ENCODE results near the gene PIK3CG. TPM values are rescaled to one million over a fixed set of nuclear protein-coding genes. Genes with fewer than 3 reads are reported as not detected.
"Not testable (repeated sequence)": the region's sequence is repeated elsewhere in the genome, so short reads cannot be mapped to it uniquely, and the experiment has no call there.

Gene PIK3CG
- total RNA-seq, 1 donor from 2014 or later, result 0.82 TPM

- H3K4me2 ChIP-seq (ENCODE audit: low read length), result no peak overlapping the region
- H3K4me3 ChIP-seq (ENCODE audit: insufficient read depth, low read depth, low read length), result no peak overlapping the region
- DNase-seq (ENCODE audit: low read depth), result no peak
- Mint-ChIP-seq H3K27ac (ENCODE audit: unreplicated experiment) (no peak overlapping the region), H3K36me3 (ENCODE audit: low read depth, unreplicated experiment) (peaks cover 2% of the 10 kb centered on the region), H3K4me1 (ENCODE audit: low read depth, unreplicated experiment) (no peaks in the 10 kb centered on the region), H3K27me3 (ENCODE audit: low read depth, unreplicated experiment) (no peaks in the 10 kb centered on the region), H3K9me3 (ENCODE audit: unreplicated experiment) (peaks cover 2% of the 10 kb centered on the region), H3K4me3 (ENCODE audit: unreplicated experiment) (no peak overlapping the region)
- H3K36me3 ChIP-seq (ENCODE audit: insufficient read depth, low read length), result no peaks in the 10 kb centered on the region
- H4K20me1 ChIP-seq (ENCODE audit: insufficient read depth, low read length), result no peaks in the 10 kb centered on the region
- no peaks in the 10 kb centered on the region for H3K9me3 ChIP-seq (ENCODE audit: insufficient read depth, low read depth, low read length)
- no peaks in the 10 kb centered on the region for H3K4me1 ChIP-seq (ENCODE audit: insufficient read depth, low read length)
- no peak for FAIRE-seq
- no peaks in the 10 kb centered on the region for H3K27me3 ChIP-seq (ENCODE audit: insufficient read depth, low read length)
- H2AFZ ChIP-seq (ENCODE audit: low read depth, low read length), result no peak overlapping the region
- no peak overlapping the region for H3K27ac ChIP-seq (ENCODE audit: low read depth, low read length)
- H3K9ac ChIP-seq (ENCODE audit: low read length), result no peak overlapping the region
- no peaks in the 10 kb centered on the region for H3K79me2 ChIP-seq (ENCODE audit: insufficient read depth, low read length)
- TF ChIP-seq EZH2 (IDR thresholded peaks at IDR 0.05; ENCODE audit: insufficient read depth, low read length), result no peak
- TF ChIP-seq, protein P1, sequence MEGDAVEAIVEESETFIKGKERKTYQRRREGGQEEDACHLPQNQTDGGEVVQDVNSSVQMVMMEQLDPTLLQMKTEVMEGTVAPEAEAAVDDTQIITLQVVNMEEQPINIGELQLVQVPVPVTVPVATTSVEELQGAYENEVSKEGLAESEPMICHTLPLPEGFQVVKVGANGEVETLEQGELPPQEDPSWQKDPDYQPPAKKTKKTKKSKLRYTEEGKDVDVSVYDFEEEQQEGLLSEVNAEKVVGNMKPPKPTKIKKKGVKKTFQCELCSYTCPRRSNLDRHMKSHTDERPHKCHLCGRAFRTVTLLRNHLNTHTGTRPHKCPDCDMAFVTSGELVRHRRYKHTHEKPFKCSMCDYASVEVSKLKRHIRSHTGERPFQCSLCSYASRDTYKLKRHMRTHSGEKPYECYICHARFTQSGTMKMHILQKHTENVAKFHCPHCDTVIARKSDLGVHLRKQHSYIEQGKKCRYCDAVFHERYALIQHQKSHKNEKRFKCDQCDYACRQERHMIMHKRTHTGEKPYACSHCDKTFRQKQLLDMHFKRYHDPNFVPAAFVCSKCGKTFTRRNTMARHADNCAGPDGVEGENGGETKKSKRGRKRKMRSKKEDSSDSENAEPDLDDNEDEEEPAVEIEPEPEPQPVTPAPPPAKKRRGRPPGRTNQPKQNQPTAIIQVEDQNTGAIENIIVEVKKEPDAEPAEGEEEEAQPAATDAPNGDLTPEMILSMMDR (IDR thresholded peaks at IDR 0.05; ENCODE audit: insufficient read depth, low read depth, low read length), result no peak
Observed at GRCh38 chr7:106936236-106936635, 71.2 kb downstream of the PIK3CG start.

DNA sequence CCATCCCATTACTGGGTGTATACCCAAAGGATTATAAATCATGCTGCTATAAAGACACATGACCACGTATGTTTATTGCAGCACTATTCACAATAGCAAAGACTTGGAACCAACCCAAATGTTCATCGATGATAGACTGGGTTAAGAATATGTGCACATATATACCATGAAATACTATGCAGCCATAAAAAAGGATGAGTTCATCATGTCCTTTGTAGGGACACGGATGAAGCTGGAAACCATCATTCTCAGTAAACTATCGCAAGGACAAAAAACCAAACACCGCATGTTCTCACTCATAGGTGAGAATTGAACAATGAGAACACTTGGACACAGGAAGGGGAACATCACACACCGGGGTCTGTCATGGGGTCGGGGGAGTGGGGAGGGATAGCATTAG, 73.0 kb downstream of the PIK3CG start:
- not testable (repeated sequence) for H3K4me3 Mint-ChIP-seq (ENCODE audit: unreplicated experiment); H3K4me3 ChIP-seq (ENCODE audit: insufficient read depth, low read depth, low read length); H3K27me3 Mint-ChIP-seq (ENCODE audit: low read depth, unreplicated experiment); DNase-seq (ENCODE audit: low read depth); H4K20me1 ChIP-seq (ENCODE audit: insufficient read depth, low read length); H3K9ac ChIP-seq (ENCODE audit: low read length); H3K36me3 Mint-ChIP-seq (ENCODE audit: low read depth, unreplicated experiment); H3K4me1 Mint-ChIP-seq (ENCODE audit: low read depth, unreplicated experiment); FAIRE-seq; H3K36me3 ChIP-seq (ENCODE audit: insufficient read depth, low read length); H3K4me2 ChIP-seq (ENCODE audit: low read length); H2AFZ ChIP-seq (ENCODE audit: low read depth, low read length); H3K79me2 ChIP-seq (ENCODE audit: insufficient read depth, low read length); H3K27me3 ChIP-seq (ENCODE audit: insufficient read depth, low read length); H3K9me3 ChIP-seq (ENCODE audit: insufficient read depth, low read depth, low read length); H3K27ac ChIP-seq (ENCODE audit: low read depth, low read length); H3K9me3 Mint-ChIP-seq (ENCODE audit: unreplicated experiment); H3K4me1 ChIP-seq (ENCODE audit: insufficient read depth, low read length); H3K27ac Mint-ChIP-seq (ENCODE audit: unreplicated experiment)

DNA sequence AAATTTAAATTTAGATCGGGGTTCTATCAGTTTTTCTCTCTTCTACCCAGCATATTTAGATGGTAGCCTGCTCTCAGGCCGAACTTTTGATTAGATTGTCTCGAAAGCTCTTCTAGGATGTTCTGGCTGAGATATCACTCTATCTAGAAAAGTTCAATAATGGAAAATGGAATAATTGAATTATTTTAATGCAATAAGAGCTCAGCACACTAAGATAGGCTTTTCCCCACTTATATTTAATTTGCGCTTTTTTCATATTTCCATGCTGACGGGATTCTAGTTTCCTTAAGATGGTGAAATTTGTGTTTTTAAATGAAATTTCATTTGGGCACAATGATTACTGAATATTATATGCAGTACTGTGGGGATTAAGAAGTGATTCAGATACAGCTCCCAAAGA, 73.7 kb downstream of the PIK3CG start:
- Histone ChIP-seq H3K4me3 (ENCODE audit: insufficient read depth, low read depth, low read length) (no peak overlapping the region), H3K27me3 (ENCODE audit: insufficient read depth, low read length) (no peaks in the 10 kb centered on the region), H3K9me3 (ENCODE audit: insufficient read depth, low read depth, low read length) (no peaks in the 10 kb centered on the region), H3K4me1 (ENCODE audit: insufficient read depth, low read length) (no peaks in the 10 kb centered on the region), H4K20me1 (ENCODE audit: insufficient read depth, low read length) (no peaks in the 10 kb centered on the region), H3K79me2 (ENCODE audit: insufficient read depth, low read length) (no peaks in the 10 kb centered on the region), H3K27ac (ENCODE audit: low read depth, low read length) (no peak overlapping the region), H3K4me2 (ENCODE audit: low read length) (no peak overlapping the region), H2AFZ (ENCODE audit: low read depth, low read length) (no peak overlapping the region), H3K9ac (ENCODE audit: low read length) (no peak overlapping the region), H3K36me3 (ENCODE audit: insufficient read depth, low read length) (no peaks in the 10 kb centered on the region)
- Mint-ChIP-seq H3K27me3 (ENCODE audit: low read depth, unreplicated experiment) (no peaks in the 10 kb centered on the region), H3K27ac (ENCODE audit: unreplicated experiment) (no peak overlapping the region), H3K9me3 (ENCODE audit: unreplicated experiment) (peaks cover 2% of the 10 kb centered on the region), H3K4me1 (ENCODE audit: low read depth, unreplicated experiment) (no peaks in the 10 kb centered on the region), H3K36me3 (ENCODE audit: low read depth, unreplicated experiment) (peaks cover 2% of the 10 kb centered on the region), H3K4me3 (ENCODE audit: unreplicated experiment) (no peak overlapping the region)
- no peak for FAIRE-seq
- DNase-seq (ENCODE audit: low read depth), result no peak
- TF ChIP-seq, protein P1 (IDR thresholded peaks at IDR 0.05; ENCODE audit: insufficient read depth, low read depth, low read length), result no peak
- no peak for TF ChIP-seq EZH2 (IDR thresholded peaks at IDR 0.05; ENCODE audit: insufficient read depth, low read length)
